ENCODE measurements around the gene ODF2L.

Gene ODF2L

DNA sequence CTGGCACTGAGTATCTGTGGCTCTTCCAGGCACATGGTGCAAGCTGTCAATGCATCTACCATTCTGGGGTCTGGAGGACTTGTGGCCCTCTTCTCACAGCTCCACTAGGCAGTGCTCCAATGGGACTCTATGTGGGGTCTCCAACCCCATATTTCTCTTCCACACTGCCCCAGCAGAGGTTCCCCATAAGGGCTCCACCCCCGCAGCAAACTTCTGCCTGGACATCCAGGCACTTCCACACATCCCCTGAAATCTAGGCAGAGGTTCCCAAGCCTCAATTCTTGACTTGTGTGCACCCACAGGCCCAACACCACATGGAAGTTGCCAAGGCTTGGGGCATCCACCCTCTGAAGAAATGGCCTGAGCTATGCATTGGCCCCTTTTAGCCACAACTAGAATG, 18.8 kb downstream of the ODF2L start:
- TF ChIP-seq, protein P1, sequence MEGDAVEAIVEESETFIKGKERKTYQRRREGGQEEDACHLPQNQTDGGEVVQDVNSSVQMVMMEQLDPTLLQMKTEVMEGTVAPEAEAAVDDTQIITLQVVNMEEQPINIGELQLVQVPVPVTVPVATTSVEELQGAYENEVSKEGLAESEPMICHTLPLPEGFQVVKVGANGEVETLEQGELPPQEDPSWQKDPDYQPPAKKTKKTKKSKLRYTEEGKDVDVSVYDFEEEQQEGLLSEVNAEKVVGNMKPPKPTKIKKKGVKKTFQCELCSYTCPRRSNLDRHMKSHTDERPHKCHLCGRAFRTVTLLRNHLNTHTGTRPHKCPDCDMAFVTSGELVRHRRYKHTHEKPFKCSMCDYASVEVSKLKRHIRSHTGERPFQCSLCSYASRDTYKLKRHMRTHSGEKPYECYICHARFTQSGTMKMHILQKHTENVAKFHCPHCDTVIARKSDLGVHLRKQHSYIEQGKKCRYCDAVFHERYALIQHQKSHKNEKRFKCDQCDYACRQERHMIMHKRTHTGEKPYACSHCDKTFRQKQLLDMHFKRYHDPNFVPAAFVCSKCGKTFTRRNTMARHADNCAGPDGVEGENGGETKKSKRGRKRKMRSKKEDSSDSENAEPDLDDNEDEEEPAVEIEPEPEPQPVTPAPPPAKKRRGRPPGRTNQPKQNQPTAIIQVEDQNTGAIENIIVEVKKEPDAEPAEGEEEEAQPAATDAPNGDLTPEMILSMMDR (IDR thresholded peaks at IDR 0.05; ENCODE audit: low read depth, low read length): no peak
- TF ChIP-seq, protein P2, sequence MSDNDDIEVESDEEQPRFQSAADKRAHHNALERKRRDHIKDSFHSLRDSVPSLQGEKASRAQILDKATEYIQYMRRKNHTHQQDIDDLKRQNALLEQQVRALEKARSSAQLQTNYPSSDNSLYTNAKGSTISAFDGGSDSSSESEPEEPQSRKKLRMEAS (IDR thresholded peaks at IDR 0.05; ENCODE audit: low read depth, low read length): no peak
- no peak for TF ChIP-seq MYC (IDR thresholded peaks at IDR 0.05; ENCODE audit: low read depth, low read length)
- no peak for TF ChIP-seq POLR2A (IDR thresholded peaks at IDR 0.05; ENCODE audit: extremely low read depth, insufficient read length)
- H3K4me3 ChIP-seq (ENCODE audit: low read depth, low read length): no peak overlapping the region
- DNase-seq (ENCODE audit: low read depth): no peak

DNA sequence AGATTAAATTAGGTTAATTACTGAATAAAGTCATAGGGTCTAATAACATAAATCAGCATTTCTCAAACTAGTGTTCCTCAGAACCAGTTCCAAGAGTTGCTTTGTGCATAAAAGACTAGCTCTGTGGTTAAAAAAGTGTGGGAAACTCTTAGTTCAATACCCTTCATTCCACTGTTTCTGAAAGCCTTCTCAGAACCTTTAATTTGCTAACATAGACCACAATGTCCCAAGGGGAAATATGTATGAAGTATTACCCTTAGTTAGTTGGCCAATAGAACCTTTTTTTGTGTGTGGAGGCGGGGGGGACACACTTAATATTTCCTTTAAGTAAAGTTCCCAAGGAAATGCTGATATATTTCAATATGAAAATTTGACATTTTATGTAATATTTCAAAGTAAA, 20.4 kb downstream of the ODF2L start:
- H3K4me3 ChIP-seq (ENCODE audit: low read depth, low read length): no peak overlapping the region
- peak; percentile 38 for DNase-seq (ENCODE audit: low read depth)
- TF ChIP-seq POLR2A (IDR thresholded peaks at IDR 0.05; ENCODE audit: extremely low read depth, insufficient read length): no peak
- TF ChIP-seq MYC (IDR thresholded peaks at IDR 0.05; ENCODE audit: low read depth, low read length): no peak

DNA sequence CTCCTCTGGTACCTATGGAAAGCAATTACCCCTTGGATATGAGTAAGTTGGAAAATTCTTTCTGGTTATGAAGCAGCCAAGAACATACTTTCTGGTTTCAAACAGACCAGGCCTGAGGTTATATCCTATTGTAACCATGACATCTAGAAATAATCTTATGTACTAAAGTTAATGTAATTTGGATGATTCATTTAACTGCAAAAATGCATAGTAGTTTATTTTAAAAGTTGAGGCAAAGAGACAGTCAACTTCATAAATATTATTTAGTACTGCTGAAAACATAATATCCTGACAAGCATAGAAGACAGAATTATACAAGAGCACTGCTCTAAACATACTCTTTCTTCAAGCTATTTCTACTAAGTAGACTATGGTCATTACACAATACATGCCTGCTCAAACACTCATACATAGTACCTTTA, 25.5 kb downstream of the ODF2L start:
- DNase-seq (ENCODE audit: low read depth): no peak
- H3K4me3 ChIP-seq (ENCODE audit: low read depth, low read length): no peak overlapping the region
- TF ChIP-seq, protein P1 (IDR thresholded peaks at IDR 0.05; ENCODE audit: low read depth, low read length): no peak
- TF ChIP-seq MYC (IDR thresholded peaks at IDR 0.05; ENCODE audit: low read depth, low read length) (no peak), POLR2A (IDR thresholded peaks at IDR 0.05; ENCODE audit: extremely low read depth, insufficient read length) (no peak)
- TF ChIP-seq, protein P2 (IDR thresholded peaks at IDR 0.05; ENCODE audit: low read depth, low read length): no peak

DNA sequence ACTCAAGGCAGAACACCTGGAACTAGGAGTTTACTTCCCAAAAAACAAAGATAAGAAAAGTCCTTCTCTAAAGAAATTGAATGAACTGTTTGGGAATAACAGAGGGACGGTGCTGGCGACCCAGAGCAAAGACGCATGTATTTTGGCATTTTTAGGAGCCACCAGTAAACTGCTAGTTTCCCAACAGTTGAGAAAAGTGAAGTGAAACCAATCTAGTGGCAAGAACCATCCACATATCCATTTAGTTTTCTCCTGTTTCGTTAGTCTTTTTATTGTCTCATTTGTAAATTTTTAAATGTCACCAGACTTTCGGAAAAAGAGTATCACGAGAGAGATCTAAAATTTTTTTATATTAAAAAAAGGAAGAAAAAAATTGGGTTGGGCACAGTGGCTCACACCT, 30.2 kb downstream of the ODF2L start:
- TF ChIP-seq, protein P2 (IDR thresholded peaks at IDR 0.05; ENCODE audit: low read depth, low read length): no peak
- TF ChIP-seq POLR2A (IDR thresholded peaks at IDR 0.05; ENCODE audit: extremely low read depth, insufficient read length) (no peak), MYC (IDR thresholded peaks at IDR 0.05; ENCODE audit: low read depth, low read length) (no peak)
- TF ChIP-seq, protein P1 (IDR thresholded peaks at IDR 0.05; ENCODE audit: low read depth, low read length): no peak

DNA sequence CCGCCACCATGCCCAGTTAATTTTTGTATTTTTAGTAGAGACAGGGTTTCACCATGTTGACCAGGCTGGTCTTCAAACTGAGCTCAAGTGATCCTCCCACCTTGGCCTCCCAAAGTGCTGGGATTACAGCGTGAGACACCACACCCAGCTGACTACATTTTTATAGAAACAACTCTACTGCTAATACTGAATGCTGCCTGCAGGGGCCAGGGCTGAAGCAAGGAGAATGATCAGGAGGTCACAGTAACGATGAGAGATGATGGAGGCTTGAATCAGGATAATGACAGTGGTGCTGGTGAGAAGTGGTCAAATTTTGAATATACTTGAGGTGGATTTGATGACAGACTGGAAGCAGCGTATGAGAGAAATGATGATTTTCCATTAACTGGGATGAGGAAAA, 33.3 kb downstream of the ODF2L start:
- TF ChIP-seq, protein P2 (IDR thresholded peaks at IDR 0.05; ENCODE audit: low read depth, low read length): no peak
- TF ChIP-seq MYC (IDR thresholded peaks at IDR 0.05; ENCODE audit: low read depth, low read length) (no peak), POLR2A (IDR thresholded peaks at IDR 0.05; ENCODE audit: extremely low read depth, insufficient read length) (no peak)
- TF ChIP-seq, protein P1 (IDR thresholded peaks at IDR 0.05; ENCODE audit: low read depth, low read length): no peak
- DNase-seq (ENCODE audit: low read depth): no peak
- no peak overlapping the region for H3K4me3 ChIP-seq (ENCODE audit: low read depth, low read length)

More for the DNA sequence above, 30.2 kb downstream of the ODF2L start:
- peak; percentile 12 for DNase-seq (ENCODE audit: low read depth)
- H3K4me3 ChIP-seq (ENCODE audit: low read depth, low read length): no peak overlapping the region

DNA sequence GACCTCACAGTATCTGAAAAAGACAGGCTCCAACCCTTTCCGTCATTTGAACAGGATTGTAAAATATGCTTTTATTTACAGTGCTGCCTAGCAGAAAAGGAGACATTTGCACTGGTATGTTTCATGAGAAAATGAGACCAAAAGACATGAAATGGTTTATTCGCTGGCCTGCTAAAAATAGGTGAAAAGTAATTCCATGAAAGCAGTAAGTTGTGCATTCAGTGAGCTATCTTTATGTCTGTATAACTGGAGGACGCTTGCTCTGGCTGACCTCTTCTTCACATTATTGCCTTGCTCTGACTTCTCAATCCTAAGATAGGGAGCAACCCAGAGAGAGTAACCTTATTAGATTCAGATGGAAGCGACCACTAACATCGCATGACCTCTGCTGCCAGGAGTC, 38.3 kb downstream of the ODF2L start:
- no peak overlapping the region for H3K4me3 ChIP-seq (ENCODE audit: low read depth, low read length)
- TF ChIP-seq, protein P1 (IDR thresholded peaks at IDR 0.05; ENCODE audit: low read depth, low read length): no peak
- TF ChIP-seq, protein P2 (IDR thresholded peaks at IDR 0.05; ENCODE audit: low read depth, low read length): no peak
- no peak for TF ChIP-seq POLR2A (IDR thresholded peaks at IDR 0.05; ENCODE audit: extremely low read depth, insufficient read length)
- TF ChIP-seq MYC (IDR thresholded peaks at IDR 0.05; ENCODE audit: low read depth, low read length): no peak
- no peak for DNase-seq (ENCODE audit: low read depth)
